Keratinocyte (primary cell): ENCODE results near the gene SFN. TPM values are rescaled to one million over a fixed set of nuclear protein-coding genes. Genes with fewer than 3 reads are reported as not detected.
A peak's percentile ranks its signal among the peaks of the same experiment; 100 is the strongest.

Source experiments
- DNase-seq: peaks from one replicate; pipeline ENCODE4 v3.0.0-alpha.2; 2011; ENCODE audit warnings: low read depth, missing footprints, low spot score
- FAIRE-seq: peaks from 2 replicates; lab custom pipeline; 2011; peaks lifted over from hg19 to GRCh38; lab: Jason Lieb, UNC
- H2AFZ ChIP-seq: 2 replicates; pipeline ENCODE4 v1.6.0; 2012; ENCODE audit warnings: low read length, control low read depth, inconsistent platforms; ENCODE audit not compliant: control insufficient read depth
- H3K27ac ChIP-seq: 2 replicates; pipeline ENCODE4 v1.5.1; 2011; ENCODE audit warnings: low read length; ENCODE audit not compliant: control insufficient read depth, insufficient read depth
- H3K27me3 ChIP-seq: 3 replicates; pipeline ENCODE4 v1.6.0; 2011; ENCODE audit warnings: low read length; ENCODE audit not compliant: control insufficient read depth, insufficient read depth; ENCODE audit errors: extremely low read depth
- H3K36me3 ChIP-seq, 2 experiments: 2 replicates in 1 of 2; 3 replicates in 1 of 2; pipeline ENCODE4 v1.5.1; 2011; ENCODE audit warnings: low read length in 2 of 2, mild to moderate bottlenecking in 1 of 2; ENCODE audit not compliant: control insufficient read depth in 2 of 2, insufficient read depth in 2 of 2; ENCODE audit errors: extremely low read depth in 1 of 2
- H3K4me1 ChIP-seq: 3 replicates; pipeline ENCODE4 v1.5.1; 2011; ENCODE audit warnings: low read length; ENCODE audit not compliant: control insufficient read depth, insufficient read depth; ENCODE audit errors: extremely low read depth
- H3K4me2 ChIP-seq: 3 replicates; pipeline ENCODE4 v1.6.0; 2011; ENCODE audit warnings: low read depth, low read length; ENCODE audit not compliant: control insufficient read depth, insufficient read depth; ENCODE audit errors: extremely low read depth
- H3K4me3 ChIP-seq, 3 experiments: fragments of 200-600 bp in 1 of 3; sonication (generic) in 1 of 3; 2 replicates in 2 of 3; 3 replicates in 1 of 3; pipeline ENCODE4 v1.5.1; 2011 to 2016; ENCODE audit warnings: low read length in 3 of 3, mild to moderate bottlenecking in 3 of 3, control low read depth in 2 of 3, inconsistent platforms in 1 of 3, low read depth in 1 of 3, mixed read lengths in 1 of 3, mixed run types in 1 of 3, moderate library complexity in 1 of 3; ENCODE audit not compliant: control insufficient read depth in 2 of 3, insufficient read depth in 2 of 3; ENCODE audit errors: extremely low read depth in 1 of 3
- H3K79me2 ChIP-seq: 2 replicates; pipeline ENCODE4 v1.6.0; 2012; ENCODE audit warnings: low read length; ENCODE audit not compliant: control insufficient read depth, insufficient read depth
- H3K9ac ChIP-seq: 3 replicates; pipeline ENCODE4 v1.6.0; 2011; ENCODE audit warnings: low read length; ENCODE audit not compliant: control insufficient read depth, insufficient read depth; ENCODE audit errors: extremely low read depth
- H3K9me1 ChIP-seq: 3 replicates; pipeline ENCODE4 v1.6.0; 2011; ENCODE audit warnings: low read length; ENCODE audit not compliant: control insufficient read depth, insufficient read depth; ENCODE audit errors: extremely low read depth
- H3K9me3 ChIP-seq: 2 replicates; pipeline ENCODE4 v1.5.1; 2012; ENCODE audit warnings: low read depth, low read length; ENCODE audit not compliant: control insufficient read depth
- H4K20me1 ChIP-seq: 3 replicates; pipeline ENCODE4 v1.6.0; 2011; ENCODE audit warnings: low read length; ENCODE audit not compliant: control insufficient read depth, insufficient read depth; ENCODE audit errors: extremely low read depth
- CTCF ChIP-seq, 3 experiments: IDR thresholded peaks in 1 of 3; conservative IDR thresholded peaks in 1 of 3; optimal IDR thresholded peaks in 1 of 3; 2 replicates in 2 of 3; 3 replicates in 1 of 3; pipeline versions ENCODE3 to v1.5.1; 2011; ENCODE audit warnings: low read length in 3 of 3, mild to moderate bottlenecking in 3 of 3, moderate library complexity in 2 of 3, control low read depth in 1 of 3, inconsistent platforms in 1 of 3; ENCODE audit not compliant: insufficient read depth in 2 of 3; ENCODE audit errors: extremely low read depth in 1 of 3
- EZH2 ChIP-seq: IDR thresholded peaks from one replicate; pipeline ENCODE4 v1.6.1; 2012; ENCODE audit warnings: inconsistent platforms, mild to moderate bottlenecking, low read length, moderate library complexity
- dilution Hi-C: fragments of 300-500 bp; cut with MboI; formaldehyde crosslinking; loops from one replicate; pipeline ENCODE4 v1.7.0; 2020; ENCODE audit warnings: low sequenced_read_pairs; ENCODE audit not compliant: extremely low pct_ligation_motif_present
- polyA plus RNA-seq, 5 experiments: library from polyadenylated mRNA; depleted of rRNA in 3 of 5; stranded (reverse) in 3 of 5; stranded (forward) in 1 of 5; unstranded in 1 of 5; fragments of >200 nt; gene quantifications; 1 replicate in 1 of 5; 2 replicates in 3 of 5; 3 replicates in 1 of 5; pipeline versions ENCODE4 v1.2.1 to v1.2.3, GENCODE V29; 2011 to 2012; ENCODE audit warnings: missing spikeins in 2 of 5, low read depth in 1 of 5, low replicate concordance in 1 of 5

The SFN gene
- polyA plus RNA-seq, 1 donor (not counting 4 experiments of a cell fraction or from before 2014, with no cell fraction given) = 1,394 TPM

DNA sequence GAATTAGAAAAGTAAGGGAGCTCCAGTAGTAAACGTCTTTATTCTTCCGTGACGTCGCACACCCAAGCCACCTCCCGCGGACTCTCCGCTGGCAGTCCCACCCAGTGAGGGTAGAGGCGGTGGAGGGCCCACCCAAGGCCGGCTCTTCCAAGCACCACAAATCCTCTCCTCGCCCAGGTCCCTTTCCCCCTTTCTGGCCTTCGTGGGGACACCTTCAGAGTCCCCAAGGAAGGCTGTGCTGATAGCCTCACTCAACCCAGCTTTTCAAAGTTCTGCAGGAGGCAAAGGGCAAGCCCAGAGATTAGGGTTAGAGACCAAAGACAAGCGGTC is 27.5 kb downstream of the SFN start:
- peak overlapping the region; percentile 94 for H3K9ac ChIP-seq
- H3K36me3 ChIP-seq = peaks cover 15 to 26% of the 10 kb centered on the region in 2 experiments
- H3K79me2 ChIP-seq = peaks cover 28% of the 10 kb centered on the region
- dilution Hi-C loops = no loop called here
- no peak for TF ChIP-seq CTCF (optimal IDR thresholded peaks at IDR 0.05 in 1 of 3, IDR thresholded peaks at IDR 0.05 in 1 of 3, conservative IDR thresholded peaks at IDR 0.05 in 1 of 3; ENCODE audit: extremely low read depth in 1 of 3, insufficient read depth in 2 of 3, low read length in 3 of 3)
- no peak for TF ChIP-seq EZH2
- FAIRE-seq = no peak
- no peaks in the 10 kb centered on the region for H3K27me3 ChIP-seq
- no peak for DNase-seq
- no peaks in the 10 kb centered on the region for H3K9me3 ChIP-seq
- H3K4me1 ChIP-seq = peaks cover 28% of the 10 kb centered on the region
- H3K4me3 ChIP-seq = peak overlapping the region; percentile 67 to 90 (median 85)
- peaks cover 2% of the 10 kb centered on the region for H4K20me1 ChIP-seq
- H3K27ac ChIP-seq = peak overlapping the region; percentile 90
- H2AFZ ChIP-seq = peak overlapping the region; percentile 87
- H3K9me1 ChIP-seq = no peaks in the 10 kb centered on the region
- H3K4me2 ChIP-seq = peak overlapping the region; percentile 72

- no peak overlapping the region for H3K27ac ChIP-seq
- H3K4me2 ChIP-seq = peak overlapping the region; percentile 19
- peaks cover 27% of the 10 kb centered on the region for H3K79me2 ChIP-seq
- peaks cover 27% of the 10 kb centered on the region for H3K4me1 ChIP-seq
- TF ChIP-seq EZH2 (no peak), CTCF (optimal IDR thresholded peaks at IDR 0.05 in 1 of 3, IDR thresholded peaks at IDR 0.05 in 1 of 3, conservative IDR thresholded peaks at IDR 0.05 in 1 of 3; ENCODE audit: extremely low read depth in 1 of 3, insufficient read depth in 2 of 3, low read length in 3 of 3) (no peak)
- peaks cover 11 to 16% of the 10 kb centered on the region in 2 experiments for H3K36me3 ChIP-seq
- H2AFZ ChIP-seq = no peak overlapping the region
- H3K9ac ChIP-seq = no peak overlapping the region
- dilution Hi-C loops = no loop called here
- no peak for DNase-seq
- H3K9me3 ChIP-seq = no peaks in the 10 kb centered on the region
- H3K27me3 ChIP-seq = no peaks in the 10 kb centered on the region
- no peaks in the 10 kb centered on the region for H3K9me1 ChIP-seq
- no peak overlapping the region for H3K4me3 ChIP-seq
- no peaks in the 10 kb centered on the region for H4K20me1 ChIP-seq
- FAIRE-seq = peak; percentile 68
Measured at GRCh38 chr1:26894263-26894662, 31.3 kb downstream of the SFN start.
